HG03108 (cell line): ENCODE data around the gene MAD2L1BP.
"Not testable (repeated sequence)": the region's sequence is repeated elsewhere in the genome, so short reads cannot be mapped to it uniquely, and the experiment has no call there.

Experiments used
- ATAC-seq: cut with Tn5 transposase; IDR thresholded peaks from one replicate; pipeline ENCODE4 v1.9.1; 2021; ENCODE audit warnings: moderate library complexity; ENCODE audit not compliant: unreplicated experiment

Gene MAD2L1BP

GRCh38 chr6:43635387-43636307 is at the start of gene MAD2L1BP:
Gene MAD2L1BP (plus strand): TSS chr6:43635840. CDS start chr6:43635876, 36 bp downstream.
- ATAC-seq, result peak; percentile 83

GRCh38 chr6:43588194-43588593 is 47.4 kb upstream of the MAD2L1BP start:
- ATAC-seq, result no peak

- not testable (repeated sequence) for ATAC-seq
Observed at GRCh38 chr6:43589564-43589963, 46.1 kb upstream of the MAD2L1BP start.

GRCh38 chr6:43593938-43594337 is 41.7 kb upstream of the MAD2L1BP start:
- ATAC-seq, result no peak

GRCh38 chr6:43600595-43600994 is 35.0 kb upstream of the MAD2L1BP start:
- ATAC-seq, result no peak

GRCh38 chr6:43604174-43604573 is 31.5 kb upstream of the MAD2L1BP start:
- ATAC-seq, result no peak

GRCh38 chr6:43606019-43606418 is 29.6 kb upstream of the MAD2L1BP start:
- no peak for ATAC-seq

- ATAC-seq, result no peak
Observed at GRCh38 chr6:43608310-43608763, 27.3 kb upstream of the MAD2L1BP start.

GRCh38 chr6:43608807-43609206 is 26.8 kb upstream of the MAD2L1BP start:
- no peak for ATAC-seq

- ATAC-seq, result no peak
Observed at GRCh38 chr6:43609402-43609801, 26.2 kb upstream of the MAD2L1BP start.

GRCh38 chr6:43610431-43610830 is 25.2 kb upstream of the MAD2L1BP start:
- no peak for ATAC-seq

GRCh38 chr6:43613721-43614395 is 21.8 kb upstream of the MAD2L1BP start:
- ATAC-seq, result no peak

GRCh38 chr6:43614396-43614730 is 21.3 kb upstream of the MAD2L1BP start:
- ATAC-seq, result no peak

GRCh38 chr6:43616725-43617472 is 18.7 kb upstream of the MAD2L1BP start:
- no peak for ATAC-seq

- no peak for ATAC-seq
Observed at GRCh38 chr6:43621078-43621835, 14.4 kb upstream of the MAD2L1BP start.

- no peak for ATAC-seq
Observed at GRCh38 chr6:43621836-43622180, 13.8 kb upstream of the MAD2L1BP start.

- ATAC-seq, result no peak
Observed at GRCh38 chr6:43622541-43622940, 13.1 kb upstream of the MAD2L1BP start.

GRCh38 chr6:43623880-43624785 is 11.5 kb upstream of the MAD2L1BP start:
- no peak for ATAC-seq

GRCh38 chr6:43624786-43625288 is 10.8 kb upstream of the MAD2L1BP start:
- no peak for ATAC-seq
